ENCODE measurements around the gene SPINK1. TPM values are rescaled to one million over a fixed set of nuclear protein-coding genes. Genes with fewer than 3 reads are reported as not detected.
"Not testable (repeated sequence)": the region's sequence is repeated elsewhere in the genome, so short reads cannot be mapped to it uniquely, and the experiment has no call there.

The SPINK1 gene
- polyA plus RNA-seq, 1 experiment: not detected

- Histone ChIP-seq H3K4me3 (ENCODE audit: low read depth, low read length) (no peak overlapping the region), H3K27ac (ENCODE audit: low read depth, low read length) (no peak overlapping the region), H3K9me3 (ENCODE audit: control insufficient read depth, insufficient read depth, low read length) (no peaks in the 10 kb centered on the region), H3K27me3 (ENCODE audit: control insufficient read depth, insufficient read depth, low read length) (no peaks in the 10 kb centered on the region)
- ChIA-PET CTCF (no interaction called here), POLR2A (no interaction called here)
- no peak for DNase-seq (ENCODE audit: low read depth, low spot score)
- TF ChIP-seq, protein P1, sequence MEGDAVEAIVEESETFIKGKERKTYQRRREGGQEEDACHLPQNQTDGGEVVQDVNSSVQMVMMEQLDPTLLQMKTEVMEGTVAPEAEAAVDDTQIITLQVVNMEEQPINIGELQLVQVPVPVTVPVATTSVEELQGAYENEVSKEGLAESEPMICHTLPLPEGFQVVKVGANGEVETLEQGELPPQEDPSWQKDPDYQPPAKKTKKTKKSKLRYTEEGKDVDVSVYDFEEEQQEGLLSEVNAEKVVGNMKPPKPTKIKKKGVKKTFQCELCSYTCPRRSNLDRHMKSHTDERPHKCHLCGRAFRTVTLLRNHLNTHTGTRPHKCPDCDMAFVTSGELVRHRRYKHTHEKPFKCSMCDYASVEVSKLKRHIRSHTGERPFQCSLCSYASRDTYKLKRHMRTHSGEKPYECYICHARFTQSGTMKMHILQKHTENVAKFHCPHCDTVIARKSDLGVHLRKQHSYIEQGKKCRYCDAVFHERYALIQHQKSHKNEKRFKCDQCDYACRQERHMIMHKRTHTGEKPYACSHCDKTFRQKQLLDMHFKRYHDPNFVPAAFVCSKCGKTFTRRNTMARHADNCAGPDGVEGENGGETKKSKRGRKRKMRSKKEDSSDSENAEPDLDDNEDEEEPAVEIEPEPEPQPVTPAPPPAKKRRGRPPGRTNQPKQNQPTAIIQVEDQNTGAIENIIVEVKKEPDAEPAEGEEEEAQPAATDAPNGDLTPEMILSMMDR (IDR thresholded peaks at IDR 0.05; ENCODE audit: low read depth, low read length): no peak
These were observed 44.7 kb upstream of the SPINK1 start for GRCh38 chr5:147876141-147876540.

GRCh38 chr5:147874910-147875367 is 43.5 kb upstream of the SPINK1 start:
- no peak for DNase-seq (ENCODE audit: low read depth, low spot score)
- ChIA-PET POLR2A (no interaction called here), CTCF (no interaction called here)
- H3K27ac ChIP-seq (ENCODE audit: low read depth, low read length): no peak overlapping the region
- H3K4me3 ChIP-seq (ENCODE audit: low read depth, low read length): no peak overlapping the region
- H3K27me3 ChIP-seq (ENCODE audit: control insufficient read depth, insufficient read depth, low read length): no peaks in the 10 kb centered on the region
- TF ChIP-seq, protein P1 (IDR thresholded peaks at IDR 0.05; ENCODE audit: low read depth, low read length): no peak
- H3K9me3 ChIP-seq (ENCODE audit: control insufficient read depth, insufficient read depth, low read length): no peaks in the 10 kb centered on the region

GRCh38 chr5:147874118-147874875 is 42.8 kb upstream of the SPINK1 start:
- POLR2A ChIA-PET; CTCF ChIA-PET; DNase-seq (ENCODE audit: low read depth, low spot score); H3K9me3 ChIP-seq (ENCODE audit: control insufficient read depth, insufficient read depth, low read length); H3K4me3 ChIP-seq (ENCODE audit: low read depth, low read length); H3K27me3 ChIP-seq (ENCODE audit: control insufficient read depth, insufficient read depth, low read length); H3K27ac ChIP-seq (ENCODE audit: low read depth, low read length): not testable (repeated sequence)

DNA sequence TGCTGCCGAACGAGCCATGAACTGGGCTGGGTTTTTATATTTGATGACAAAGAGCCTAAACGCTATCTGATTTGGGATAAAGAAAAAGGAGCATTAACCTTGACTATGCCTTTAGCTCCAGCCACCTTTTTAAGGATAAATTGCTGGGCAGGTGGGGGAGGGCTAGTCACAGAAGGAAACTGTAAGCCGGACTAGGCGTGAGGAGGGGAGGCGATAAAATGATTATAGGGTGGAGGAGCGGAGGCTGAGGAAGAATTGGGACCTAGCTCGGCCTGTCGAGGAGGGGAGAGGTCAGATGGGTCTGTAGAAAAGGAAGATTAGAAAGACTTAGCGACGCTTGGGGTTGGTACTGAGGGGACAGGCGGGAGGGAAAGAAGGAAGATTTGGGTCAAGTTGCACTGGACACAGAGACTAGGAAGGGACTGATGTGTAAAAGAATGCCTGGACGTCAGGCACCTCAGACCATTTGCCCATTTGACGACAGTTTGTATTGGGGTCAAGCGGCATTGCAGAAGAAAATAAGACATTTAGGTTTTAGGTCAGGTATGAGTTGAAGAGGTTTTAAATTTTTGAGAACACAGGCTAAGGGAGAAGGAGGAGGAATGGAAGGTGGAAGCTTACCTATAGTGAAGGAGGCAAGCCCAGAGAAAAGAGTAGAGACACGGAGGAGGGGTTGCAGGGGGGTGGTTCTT is 41.4 kb upstream of the SPINK1 start:
- CTCF ChIA-PET; H3K27ac ChIP-seq (ENCODE audit: low read depth, low read length); H3K27me3 ChIP-seq (ENCODE audit: control insufficient read depth, insufficient read depth, low read length); DNase-seq (ENCODE audit: low read depth, low spot score); H3K9me3 ChIP-seq (ENCODE audit: control insufficient read depth, insufficient read depth, low read length); H3K4me3 ChIP-seq (ENCODE audit: low read depth, low read length); POLR2A ChIA-PET: not testable (repeated sequence)

GRCh38 chr5:147871980-147872549 is 40.6 kb upstream of the SPINK1 start:
- H3K4me3 ChIP-seq (ENCODE audit: low read depth, low read length); H3K27me3 ChIP-seq (ENCODE audit: control insufficient read depth, insufficient read depth, low read length); POLR2A ChIA-PET; DNase-seq (ENCODE audit: low read depth, low spot score); CTCF ChIA-PET; H3K9me3 ChIP-seq (ENCODE audit: control insufficient read depth, insufficient read depth, low read length); H3K27ac ChIP-seq (ENCODE audit: low read depth, low read length): not testable (repeated sequence)

- H3K27me3 ChIP-seq (ENCODE audit: control insufficient read depth, insufficient read depth, low read length); H3K9me3 ChIP-seq (ENCODE audit: control insufficient read depth, insufficient read depth, low read length); POLR2A ChIA-PET; CTCF ChIA-PET; H3K4me3 ChIP-seq (ENCODE audit: low read depth, low read length); DNase-seq (ENCODE audit: low read depth, low spot score); H3K27ac ChIP-seq (ENCODE audit: low read depth, low read length): not testable (repeated sequence)
These were observed 38.4 kb upstream of the SPINK1 start for GRCh38 chr5:147869892-147870291.

GRCh38 chr5:147869112-147869511 is 37.6 kb upstream of the SPINK1 start:
- CTCF ChIA-PET: interaction anchor here (1.5 kb wide), 1 partner anchor 12 kb away, joined by 5 read pairs; no protein-coding TSS in a partner anchor
- no peaks in the 10 kb centered on the region for H3K27me3 ChIP-seq (ENCODE audit: control insufficient read depth, insufficient read depth, low read length)
- H3K27ac ChIP-seq (ENCODE audit: low read depth, low read length): no peak overlapping the region
- DNase-seq (ENCODE audit: low read depth, low spot score): no peak
- TF ChIP-seq, protein P1 (IDR thresholded peaks at IDR 0.05; ENCODE audit: low read depth, low read length): no peak
- no peaks in the 10 kb centered on the region for H3K9me3 ChIP-seq (ENCODE audit: control insufficient read depth, insufficient read depth, low read length)
- POLR2A ChIA-PET: no interaction called here
- no peak overlapping the region for H3K4me3 ChIP-seq (ENCODE audit: low read depth, low read length)
